Right hindlimb (tissue), 1 donor: Measurements from ENCODE around the gene LHPP.
A peak's percentile ranks its signal among the peaks of the same experiment; 100 is the strongest.
"Not testable (repeated sequence)": the region's sequence is repeated elsewhere in the genome, so short reads cannot be mapped to it uniquely, and the experiment has no call there.

Experiments
- DNase-seq: peaks from one replicate; pipeline ENCODE4 v3.0.0-alpha.2; 2018

LHPP gene

GRCh38 chr10:124576526-124577420 lies 115.2 kb downstream of the LHPP start:
- no peak for DNase-seq

DNA sequence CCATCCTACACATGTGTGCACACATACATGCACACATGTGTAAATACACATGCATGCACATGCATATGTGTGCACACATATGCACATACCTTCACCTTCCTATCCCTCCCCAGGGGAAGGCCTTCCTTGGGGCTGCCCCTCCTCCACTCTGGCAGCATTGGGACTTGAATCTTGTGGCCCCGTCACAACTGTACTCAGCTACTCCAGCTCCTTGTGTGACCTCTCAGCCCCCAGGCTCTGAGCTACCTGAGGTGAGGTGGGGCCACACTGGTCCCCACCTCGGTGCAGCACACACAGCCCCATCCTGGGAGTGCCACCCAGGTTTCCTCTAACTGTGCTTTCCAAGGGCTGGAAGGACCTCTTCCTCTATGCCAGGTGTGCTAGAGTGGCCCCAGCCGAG lies 116.0 kb downstream of the LHPP start:
- no peak for DNase-seq

DNA sequence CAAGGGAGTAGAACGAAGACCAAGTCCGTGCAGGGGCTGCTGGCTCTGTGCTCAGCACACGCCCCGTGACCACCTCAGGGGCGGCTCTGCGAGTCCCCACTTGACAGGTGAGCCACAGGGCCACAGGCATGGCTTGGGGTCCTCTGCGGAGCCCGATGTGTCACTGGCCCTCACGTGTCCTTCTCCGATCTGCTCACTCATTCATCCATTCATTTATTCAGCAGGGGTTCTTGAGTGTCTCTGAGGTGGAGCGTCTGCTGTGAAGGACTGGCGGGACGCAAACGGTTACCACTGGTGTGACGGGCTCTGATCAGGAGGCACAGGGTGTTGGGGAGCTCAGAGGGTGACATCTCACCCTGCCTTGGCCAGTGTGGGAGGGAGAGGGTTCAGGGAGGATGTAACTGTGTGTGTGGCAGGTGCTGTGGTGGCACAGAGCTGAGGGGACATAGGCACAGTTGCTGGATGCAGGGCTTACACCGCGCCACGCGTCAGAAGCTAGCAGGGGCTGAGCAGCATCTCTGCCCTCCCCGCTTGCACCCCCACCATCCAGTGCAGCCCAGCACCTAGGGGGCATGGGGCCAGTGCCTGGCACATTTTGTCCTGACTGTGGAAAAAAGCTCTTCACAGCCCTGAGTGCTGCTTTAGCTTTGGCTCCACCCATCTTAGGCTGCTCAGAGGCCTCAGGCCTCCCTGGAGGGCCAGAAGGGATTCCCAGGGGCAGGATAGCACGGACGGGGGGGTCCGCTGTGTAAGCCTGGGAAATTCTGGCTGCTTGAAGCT lies 116.8 kb downstream of the LHPP start:
- no peak for DNase-seq

- DNase-seq: peak; percentile 65
Measured at GRCh38 chr10:124579011-124579399, 117.4 kb downstream of the LHPP start.

- no peak for DNase-seq
Measured at GRCh38 chr10:124586142-124586541, 124.5 kb downstream of the LHPP start.

- DNase-seq: no peak
Measured at GRCh38 chr10:124587811-124588211, 126.2 kb downstream of the LHPP start.

DNA sequence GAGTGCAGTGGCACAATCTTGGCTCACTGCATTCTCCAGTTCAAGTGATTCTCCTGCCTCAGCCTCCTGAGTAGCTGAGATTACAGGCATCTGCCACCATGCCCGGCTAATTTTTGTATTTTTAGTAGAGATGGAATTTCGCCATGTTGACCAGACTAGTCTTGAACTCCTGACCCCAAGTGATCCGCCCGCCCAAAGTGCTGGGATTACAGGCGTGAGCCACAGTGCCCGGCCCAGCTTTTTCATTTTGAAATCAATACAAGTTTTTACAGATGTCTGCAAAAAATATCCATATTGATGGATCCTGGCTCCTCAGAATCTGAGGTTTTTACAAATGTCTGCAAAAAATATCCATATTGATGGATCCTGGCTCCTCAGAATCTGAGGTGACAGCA lies 126.7 kb downstream of the LHPP start:
- DNase-seq: not testable (repeated sequence)

- DNase-seq: peak; percentile 77
Measured at GRCh38 chr10:124588736-124589490, 127.3 kb downstream of the LHPP start.

DNA sequence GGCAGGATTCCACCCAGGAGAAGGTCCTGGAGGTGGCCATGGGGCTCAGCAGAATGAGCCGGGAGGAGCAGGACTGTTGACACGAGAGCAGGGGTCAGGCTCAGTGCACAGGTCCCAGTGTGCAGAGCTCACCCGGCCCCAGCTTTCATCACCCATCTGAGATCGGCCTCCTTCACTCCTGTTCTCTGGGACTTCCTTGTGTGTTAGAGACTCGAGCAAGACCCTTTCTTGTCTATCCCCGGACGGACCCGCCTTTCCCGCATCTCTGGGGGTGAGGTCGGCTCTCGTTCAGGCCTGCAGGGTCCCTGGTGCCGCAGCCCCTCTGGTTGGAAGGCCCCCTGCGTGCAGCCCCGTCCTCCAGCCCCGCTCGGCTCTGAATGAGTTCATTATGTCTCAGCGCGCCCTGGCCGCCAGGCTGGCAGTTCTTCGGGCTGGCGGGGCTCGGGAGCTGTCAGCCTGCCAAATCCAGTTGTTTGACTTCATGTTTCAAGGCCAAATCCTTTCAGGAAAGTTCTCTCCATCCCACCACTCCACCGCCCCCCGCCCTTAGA lies 127.9 kb downstream of the LHPP start:
- peak; percentile 81 for DNase-seq

GRCh38 chr10:124590216-124591122 lies 128.8 kb downstream of the LHPP start:
- DNase-seq: peak; percentile 21

DNA sequence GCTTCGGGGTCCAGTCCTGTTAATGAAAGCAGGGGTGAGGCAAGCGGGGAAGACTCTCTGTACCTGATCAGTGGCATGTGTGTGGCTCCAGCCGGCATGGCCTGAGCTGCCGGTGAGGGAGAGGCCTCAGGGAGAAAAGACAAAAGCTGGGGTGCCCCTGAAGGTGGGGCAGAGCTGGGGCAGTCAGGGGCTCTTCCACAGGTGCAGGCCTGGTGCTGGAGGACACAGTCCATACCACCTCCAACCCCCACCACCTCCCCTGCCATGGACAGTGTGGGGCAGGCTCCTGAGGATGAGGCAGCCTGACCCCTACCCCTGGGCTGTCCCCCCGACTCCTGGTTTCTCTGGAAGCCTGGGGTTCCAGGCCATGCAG lies 129.5 kb downstream of the LHPP start:
- DNase-seq: peak; percentile 18

DNA sequence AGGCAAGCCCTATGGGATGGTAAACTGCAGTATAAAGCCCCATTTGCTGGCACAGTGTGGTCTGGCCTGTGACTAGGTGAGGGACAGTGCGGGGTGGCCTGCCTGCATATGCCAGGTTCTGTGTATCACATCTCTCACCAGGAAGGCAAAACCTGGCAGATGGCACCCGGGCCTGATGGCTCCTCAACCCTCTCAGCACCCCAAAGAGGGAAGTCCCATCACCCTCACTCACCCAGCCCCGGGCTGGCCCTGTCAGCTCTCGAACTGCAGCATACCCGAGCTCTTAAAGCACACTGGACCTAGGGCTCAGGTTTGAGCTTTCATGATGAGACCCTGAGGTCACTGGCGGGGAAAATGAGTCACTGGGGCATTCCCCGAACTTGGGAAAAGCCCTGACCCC lies 130.5 kb downstream of the LHPP start:
- no peak for DNase-seq

DNA sequence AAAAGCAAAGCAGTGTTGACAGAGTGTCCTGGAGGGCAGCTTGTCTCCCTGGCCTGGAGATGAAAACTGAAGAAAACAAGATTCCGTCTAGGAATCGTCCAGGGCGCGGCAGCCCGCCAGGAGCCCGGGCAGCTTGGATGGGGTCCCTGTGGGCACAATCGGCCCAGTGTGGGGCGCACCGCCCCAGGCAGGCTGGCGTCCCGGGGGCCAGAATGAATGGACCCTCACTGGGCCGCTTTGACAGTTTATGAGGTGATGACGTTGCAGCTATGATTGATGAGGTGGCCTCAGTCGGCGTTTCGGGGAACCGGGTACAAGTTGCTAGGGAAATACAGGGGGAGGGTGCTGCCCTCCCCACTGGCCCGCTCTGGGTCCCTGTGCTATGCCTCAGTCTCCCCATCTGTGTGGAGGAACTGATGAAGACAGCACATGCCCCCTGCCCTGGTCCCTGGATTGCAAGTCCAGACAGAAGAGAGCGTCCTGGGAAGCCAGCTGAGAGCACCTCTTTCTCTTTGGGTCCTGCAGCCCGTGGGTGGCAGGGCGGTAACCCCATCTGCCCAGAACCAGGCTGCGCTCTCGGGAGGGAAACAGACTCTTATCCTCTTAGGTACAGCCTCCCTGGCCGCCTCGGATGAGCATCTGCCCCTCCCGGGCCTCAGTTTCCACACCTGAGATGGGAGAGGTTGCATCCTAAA lies 131.3 kb downstream of the LHPP start:
- peak; percentile 35 for DNase-seq

DNA sequence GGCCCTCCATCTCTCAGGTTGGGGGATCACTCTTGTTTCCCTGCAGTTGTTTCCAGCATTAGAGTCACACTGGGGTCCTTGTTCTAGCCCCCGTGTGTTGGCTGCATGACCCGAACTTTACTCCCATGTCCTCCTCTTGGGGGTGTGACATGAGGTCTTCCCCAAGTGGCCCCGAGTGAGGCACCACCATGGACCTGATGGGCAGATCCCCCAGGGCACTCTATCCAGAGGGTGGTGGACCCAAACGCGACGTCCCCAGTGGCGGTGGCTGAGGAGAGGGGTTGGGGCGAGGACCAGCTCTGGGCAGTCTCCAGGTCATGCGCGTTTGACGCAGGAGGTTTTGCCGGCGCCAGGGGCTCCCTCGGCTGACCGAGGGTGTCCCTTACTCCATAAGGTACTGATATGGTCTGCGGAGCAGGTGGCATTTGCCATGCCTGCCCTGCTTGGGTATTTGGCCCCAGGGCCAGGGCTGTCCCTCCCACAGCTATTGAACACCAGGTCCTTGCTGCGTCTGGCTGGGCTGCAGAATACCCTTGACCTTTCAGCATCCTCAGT lies 131.9 kb downstream of the LHPP start:
- no peak for DNase-seq

DNA sequence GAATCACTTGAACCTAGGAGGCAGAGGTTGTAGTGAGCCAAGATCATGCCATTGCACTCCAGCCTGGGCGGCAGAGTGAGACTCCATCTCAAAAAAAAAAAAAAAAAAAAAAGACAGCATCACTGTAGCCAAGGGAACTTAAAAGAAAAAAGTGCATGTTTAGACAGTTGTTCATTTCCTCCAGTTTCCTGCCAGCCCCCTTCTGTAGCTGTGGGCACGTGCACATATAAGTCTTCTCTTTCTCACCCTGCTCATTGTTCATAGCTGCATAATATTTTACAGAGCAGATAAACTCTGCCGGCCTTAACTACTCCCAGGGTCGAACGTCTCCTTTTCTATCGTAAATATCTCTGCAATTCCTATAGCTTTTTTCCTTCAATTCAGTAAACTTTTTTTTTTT lies 132.6 kb downstream of the LHPP start:
- DNase-seq: no peak

DNA sequence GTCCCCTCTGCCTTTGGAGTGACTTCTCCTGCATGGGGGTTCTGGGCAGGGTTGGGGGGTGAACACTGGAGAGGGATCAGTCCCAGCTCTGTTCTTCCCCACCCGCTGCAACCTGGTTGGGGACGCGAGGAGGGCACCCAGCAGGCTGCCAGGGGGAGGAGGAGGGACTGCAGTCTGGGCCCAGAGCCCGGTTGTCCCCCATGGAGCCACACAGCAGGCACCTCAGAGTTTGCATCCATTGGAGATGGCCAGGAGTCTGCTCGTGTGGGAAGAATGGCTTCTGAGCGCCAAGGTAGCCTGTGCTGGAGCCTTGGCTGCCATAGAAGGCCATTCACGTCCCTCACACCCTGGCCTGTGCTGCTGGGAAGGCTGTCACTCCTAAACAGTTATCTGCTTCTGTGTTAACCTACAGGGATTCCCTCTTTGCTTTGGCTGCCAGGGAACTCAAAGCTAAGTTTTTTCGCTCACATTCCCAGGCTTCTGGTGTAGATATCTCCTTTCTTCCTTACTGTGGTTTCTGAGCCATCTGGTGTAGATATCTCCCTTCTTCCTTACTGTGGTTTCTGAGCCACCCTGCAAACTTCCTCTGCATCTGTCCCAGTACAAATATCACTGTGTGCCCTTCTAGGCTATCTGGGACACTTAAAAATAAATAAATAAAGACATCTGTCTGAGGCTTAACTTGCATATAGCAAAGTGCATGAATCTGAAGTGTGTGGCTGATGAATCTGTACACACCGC lies 133.7 kb downstream of the LHPP start:
- no peak for DNase-seq

DNA sequence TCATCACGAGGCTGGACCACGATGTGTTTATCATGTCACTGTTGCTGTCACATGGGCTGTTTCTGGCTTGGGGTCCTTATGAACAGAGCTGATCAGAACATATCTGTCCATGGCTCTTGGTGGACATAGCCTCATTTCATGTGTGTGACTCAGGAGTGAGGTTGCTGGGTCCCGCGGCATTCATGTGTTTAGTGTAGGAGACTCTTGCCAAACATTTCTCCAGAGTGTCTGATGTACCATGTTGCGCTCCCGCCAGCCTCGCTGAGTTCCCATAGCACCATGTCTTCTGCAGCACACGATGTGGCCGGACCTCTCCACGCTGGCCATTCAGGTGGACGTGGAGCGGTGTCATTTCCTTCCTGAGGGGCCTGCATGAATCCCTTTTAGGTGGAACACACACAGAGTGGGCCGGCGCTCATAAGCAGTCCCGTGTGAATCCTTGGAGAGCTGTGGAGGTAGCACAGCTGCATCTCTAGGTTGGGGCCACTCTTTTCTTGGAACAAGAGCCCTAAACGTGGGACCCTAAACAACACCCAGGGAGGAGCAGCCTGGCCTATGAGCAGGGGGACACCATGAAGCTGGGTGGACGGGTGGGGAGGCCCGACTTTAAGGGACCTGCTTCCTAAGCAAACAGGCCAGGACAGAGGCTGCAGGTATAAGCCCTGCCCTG lies 134.6 kb downstream of the LHPP start:
- no peak for DNase-seq

- peak; percentile 16 for DNase-seq
Measured at GRCh38 chr10:124596962-124597845, 135.6 kb downstream of the LHPP start.

GRCh38 chr10:124597846-124598165 lies 136.2 kb downstream of the LHPP start:
- no peak for DNase-seq
